GM12873 (cell line): ENCODE results near the gene RPL36A.

Experiments
- TF ChIP-seq, protein P1 (sequence below): IDR thresholded peaks from 2 replicates; pipeline ENCODE4 v1.5.1; 2012; ENCODE audit warnings: low read depth, mild to moderate bottlenecking, moderate library complexity, low read length, control low read depth; ENCODE audit not compliant: insufficient read depth; ENCODE audit errors: missing control alignments

RPL36A gene

DNA sequence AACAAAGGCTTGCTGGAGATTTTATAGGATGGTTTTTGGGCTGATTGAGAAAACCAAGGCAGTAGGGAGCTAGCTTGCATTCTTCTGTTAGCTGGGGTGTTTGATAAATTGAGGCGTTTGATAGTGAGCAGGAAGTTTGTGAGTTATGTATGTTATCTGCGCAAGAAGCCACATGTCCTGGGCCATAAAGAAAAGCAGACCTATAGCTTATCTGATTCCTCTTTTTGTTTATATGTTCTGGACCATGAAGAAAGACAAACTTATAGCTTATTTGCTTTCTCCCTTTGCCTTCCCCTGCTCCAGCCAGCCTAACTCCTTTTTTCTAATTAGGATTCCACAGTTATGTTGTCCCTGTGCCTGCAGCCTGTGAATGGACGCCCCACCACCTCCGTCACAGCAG lies 26.4 kb downstream of the RPL36A start:
- TF ChIP-seq, protein P1, sequence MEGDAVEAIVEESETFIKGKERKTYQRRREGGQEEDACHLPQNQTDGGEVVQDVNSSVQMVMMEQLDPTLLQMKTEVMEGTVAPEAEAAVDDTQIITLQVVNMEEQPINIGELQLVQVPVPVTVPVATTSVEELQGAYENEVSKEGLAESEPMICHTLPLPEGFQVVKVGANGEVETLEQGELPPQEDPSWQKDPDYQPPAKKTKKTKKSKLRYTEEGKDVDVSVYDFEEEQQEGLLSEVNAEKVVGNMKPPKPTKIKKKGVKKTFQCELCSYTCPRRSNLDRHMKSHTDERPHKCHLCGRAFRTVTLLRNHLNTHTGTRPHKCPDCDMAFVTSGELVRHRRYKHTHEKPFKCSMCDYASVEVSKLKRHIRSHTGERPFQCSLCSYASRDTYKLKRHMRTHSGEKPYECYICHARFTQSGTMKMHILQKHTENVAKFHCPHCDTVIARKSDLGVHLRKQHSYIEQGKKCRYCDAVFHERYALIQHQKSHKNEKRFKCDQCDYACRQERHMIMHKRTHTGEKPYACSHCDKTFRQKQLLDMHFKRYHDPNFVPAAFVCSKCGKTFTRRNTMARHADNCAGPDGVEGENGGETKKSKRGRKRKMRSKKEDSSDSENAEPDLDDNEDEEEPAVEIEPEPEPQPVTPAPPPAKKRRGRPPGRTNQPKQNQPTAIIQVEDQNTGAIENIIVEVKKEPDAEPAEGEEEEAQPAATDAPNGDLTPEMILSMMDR = no peak

DNA sequence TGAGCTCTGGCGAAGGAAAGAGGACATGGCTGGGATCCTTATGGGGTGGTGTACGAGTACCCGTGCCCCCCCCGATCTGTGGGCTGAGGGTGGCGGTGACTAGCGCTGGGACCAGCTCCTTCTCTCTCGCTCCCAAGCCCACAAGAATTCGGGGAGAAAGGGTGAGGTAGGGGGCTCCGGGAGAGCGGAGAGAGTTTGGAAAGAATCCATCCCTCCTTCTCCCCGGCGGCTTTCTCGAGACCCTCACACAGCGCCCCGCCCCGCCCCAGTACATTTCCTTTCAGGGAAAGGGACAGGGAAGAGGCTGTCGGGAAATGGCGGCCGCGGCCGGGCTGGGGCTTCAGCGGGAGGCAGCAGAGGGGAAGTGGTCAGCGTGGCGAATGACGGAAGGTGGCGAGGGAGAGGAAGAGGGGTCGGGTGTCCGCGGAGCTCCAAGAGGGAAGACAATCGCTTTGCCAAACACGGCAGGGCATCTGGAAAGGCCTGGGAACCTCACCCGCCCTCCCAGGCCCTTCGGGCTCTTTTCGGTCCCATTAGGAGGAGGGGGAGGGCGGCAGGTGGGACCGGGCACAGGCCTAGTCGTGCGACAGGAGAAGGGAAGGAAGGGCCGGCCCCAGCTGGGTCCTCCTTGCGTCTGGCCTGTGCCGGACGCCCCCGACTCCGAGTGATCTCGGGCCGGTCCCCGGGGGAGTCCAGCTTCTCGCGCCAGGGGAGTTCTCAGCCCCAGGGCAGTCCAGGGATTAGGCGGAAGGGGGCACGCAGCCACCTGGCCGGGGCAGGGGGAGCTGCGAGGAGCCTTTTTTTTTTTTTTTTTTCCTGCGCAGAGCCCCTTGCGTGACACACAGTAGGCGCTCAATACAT lies 27.4 kb downstream of the RPL36A start:
- TF ChIP-seq, protein P1 = no peak

DNA sequence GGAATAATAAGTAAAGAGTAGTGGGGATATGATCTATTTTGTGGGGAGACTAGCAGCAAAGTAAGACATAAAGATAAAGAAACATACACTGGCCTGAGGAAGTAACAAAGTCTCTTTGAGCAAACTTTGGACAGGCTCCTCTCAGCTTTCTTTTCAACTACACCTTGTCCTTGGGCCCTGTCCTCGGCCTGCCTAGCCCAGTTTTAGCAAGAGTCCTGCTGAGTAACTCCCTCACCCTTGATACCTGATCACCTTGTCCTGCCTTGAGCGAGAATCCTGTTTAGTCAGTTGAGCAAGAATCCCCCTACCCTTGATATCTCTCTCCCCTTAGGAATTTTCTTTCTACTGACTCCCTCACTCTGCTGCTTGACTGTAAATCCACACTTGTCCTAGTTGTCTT lies 28.7 kb downstream of the RPL36A start:
- TF ChIP-seq, protein P1 = no peak

DNA sequence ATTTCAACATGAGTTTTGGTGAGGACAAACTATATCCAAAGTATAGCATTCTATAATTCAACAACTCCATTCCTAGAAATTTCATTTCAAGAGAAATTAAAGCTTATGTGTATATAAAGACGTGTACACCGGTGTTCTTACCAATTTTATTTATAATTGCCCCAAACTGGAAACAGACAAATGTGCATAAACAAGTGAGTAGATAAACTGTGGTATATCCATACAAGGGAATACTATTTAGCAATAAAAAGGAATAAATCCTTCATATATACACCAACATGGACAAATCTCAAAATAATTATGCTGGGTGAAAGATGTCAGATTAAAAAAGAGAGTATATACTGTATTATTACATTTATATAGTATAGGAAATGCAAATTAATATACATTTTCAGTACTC lies 37.1 kb downstream of the RPL36A start:
- TF ChIP-seq, protein P1 = no peak

DNA sequence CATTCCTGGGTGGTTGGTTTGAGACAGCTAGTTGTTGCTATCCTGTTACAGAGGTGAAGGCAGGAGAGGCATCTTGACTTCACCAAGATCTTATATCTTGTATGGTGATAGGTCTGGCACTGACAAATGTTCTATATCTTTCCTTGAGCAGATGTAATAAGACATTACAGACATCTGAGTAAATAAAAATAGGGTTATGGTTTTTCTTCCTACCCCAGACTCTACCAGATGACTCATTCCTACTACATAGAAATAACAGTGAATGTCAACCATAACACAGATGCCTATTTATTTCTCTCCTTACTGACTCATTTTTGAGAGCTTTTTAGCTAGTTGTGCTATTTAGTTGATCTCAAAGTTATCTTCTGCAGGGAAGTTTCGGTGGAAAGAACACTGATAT lies 39.1 kb downstream of the RPL36A start:
- TF ChIP-seq, protein P1 = no peak

DNA sequence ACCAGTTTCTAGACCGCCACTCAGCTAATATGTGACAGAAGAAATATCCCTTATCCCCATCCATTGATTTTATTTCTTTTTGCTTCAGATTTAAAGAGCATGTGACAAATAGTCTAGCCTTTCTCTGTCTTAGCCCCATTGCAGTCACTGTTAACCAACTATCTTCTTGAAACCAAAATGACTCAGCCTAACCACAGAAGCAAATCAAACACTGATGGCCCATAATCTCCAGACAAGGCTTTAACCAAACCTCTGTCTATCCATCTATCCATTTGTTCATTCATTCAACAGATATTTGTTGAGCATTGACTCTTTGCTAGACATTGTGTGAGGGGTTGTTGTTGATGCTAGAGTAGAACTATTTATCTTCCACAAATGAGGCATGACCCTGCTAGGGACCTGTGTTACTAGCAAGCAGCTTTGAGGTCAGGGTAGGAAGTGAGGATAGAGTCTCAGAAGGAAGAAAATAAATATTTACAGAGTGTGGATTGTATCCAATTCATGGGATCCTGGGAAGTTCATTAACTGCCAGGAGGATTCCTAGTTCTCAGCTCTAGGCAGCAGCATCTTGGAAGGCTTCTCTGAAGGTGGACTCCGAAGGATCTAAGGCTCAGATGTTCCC lies 39.8 kb downstream of the RPL36A start:
- TF ChIP-seq, protein P1 = no peak

DNA sequence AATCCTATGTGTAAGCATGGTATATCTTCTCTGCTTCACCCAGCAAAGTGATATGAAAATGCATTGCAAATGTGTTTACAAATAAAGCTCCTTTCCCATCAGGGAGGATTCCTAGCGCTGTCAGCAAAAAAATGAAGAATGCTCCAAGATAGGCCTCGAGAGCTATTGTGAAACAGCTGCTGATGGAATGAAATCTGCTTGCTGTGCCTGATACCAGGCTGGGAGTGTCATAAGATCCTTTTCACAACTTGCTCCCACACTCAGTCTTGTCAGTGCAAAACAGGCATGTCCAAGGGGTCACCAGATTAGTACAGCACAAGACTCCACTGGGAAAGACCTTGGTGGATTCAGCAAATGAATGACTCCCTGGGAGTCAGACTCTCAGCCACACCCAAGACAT lies 51.3 kb downstream of the RPL36A start:
- TF ChIP-seq, protein P1 = no peak
